Activated T-cell treated with anti-CD3 and anti-CD28 coated beads, Interleukin-2, amount 50 U/mL, for 72 hours (primary cell): Measurements from ENCODE around the gene ZNF384. TPM values are rescaled to one million over a fixed set of nuclear protein-coding genes. Genes with fewer than 3 reads are reported as not detected.

ENCODE experiments used
- ATAC-seq, 2 donors: fragments of 150-1000 bp; cut with Tn5 transposase; replicated peaks in 1 of 2; 2 replicates each; pipeline ENCODE4 v1.10.0; 2021; ENCODE audit warnings: moderate library complexity in 2 of 2, mild to moderate bottlenecking in 1 of 2
- DNase-seq, 2 donors: peaks; one replicate each; pipeline ENCODE4 v3.0.0; 2021 to 2022; ENCODE audit warnings: mixed read lengths in 1 of 2
- H3K27ac Mint-ChIP-seq: one replicate; pipeline ENCODE4 v1.8.0; 2022; ENCODE audit warnings: mild to moderate bottlenecking, moderate library complexity, mixed read lengths
- H3K27me3 Mint-ChIP-seq: one replicate; pipeline ENCODE4 v1.8.0; 2022; ENCODE audit warnings: low read depth, mixed read lengths
- H3K36me3 Mint-ChIP-seq, 2 donors: one replicate each; pipeline ENCODE4 v1.8.0; 2022; ENCODE audit warnings: mixed read lengths in 2 of 2, mild to moderate bottlenecking in 1 of 2; ENCODE audit not compliant: insufficient read depth in 2 of 2
- H3K4me1 Mint-ChIP-seq: one replicate; pipeline ENCODE4 v1.8.0; 2022; ENCODE audit warnings: low read depth, mixed read lengths
- H3K4me3 Mint-ChIP-seq, 2 donors: one replicate each; pipeline ENCODE4 v1.8.0; 2022; ENCODE audit warnings: mild to moderate bottlenecking in 2 of 2, mixed read lengths in 2 of 2, moderate library complexity in 2 of 2
- H3K9me3 Mint-ChIP-seq, 2 donors: one replicate each; pipeline ENCODE4 v1.8.0; 2022; ENCODE audit warnings: mixed read lengths in 2 of 2
- total RNA-seq, 2 donors: library from RNA; stranded (reverse); gene quantifications; one replicate each; pipeline ENCODE4 v1.2.3, GENCODE V29; 2022

The ZNF384 gene
- total RNA-seq, 2 donors from 2014 or later, result 78.1 to 82.2 TPM

DNA sequence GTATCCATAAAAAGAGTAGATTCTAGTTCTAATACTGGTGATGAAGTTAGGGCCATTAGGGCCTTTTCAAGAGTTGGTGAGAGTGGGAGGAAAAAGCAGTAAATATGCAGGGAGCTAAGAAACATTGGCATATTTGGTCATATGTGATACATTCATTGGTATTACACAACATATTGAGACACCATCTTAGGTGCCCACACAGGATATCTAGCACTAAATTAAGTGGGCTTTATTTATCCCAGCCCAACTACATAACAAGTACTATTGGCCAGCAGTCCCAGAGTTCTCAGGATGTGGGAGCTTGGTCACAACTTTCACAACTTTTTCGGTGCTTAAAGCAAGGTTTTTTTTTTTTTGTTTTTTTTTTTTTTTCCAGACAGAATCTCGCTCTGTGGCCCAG lies 24.3 kb downstream of the ZNF384 start:
- no peak for ATAC-seq

DNA sequence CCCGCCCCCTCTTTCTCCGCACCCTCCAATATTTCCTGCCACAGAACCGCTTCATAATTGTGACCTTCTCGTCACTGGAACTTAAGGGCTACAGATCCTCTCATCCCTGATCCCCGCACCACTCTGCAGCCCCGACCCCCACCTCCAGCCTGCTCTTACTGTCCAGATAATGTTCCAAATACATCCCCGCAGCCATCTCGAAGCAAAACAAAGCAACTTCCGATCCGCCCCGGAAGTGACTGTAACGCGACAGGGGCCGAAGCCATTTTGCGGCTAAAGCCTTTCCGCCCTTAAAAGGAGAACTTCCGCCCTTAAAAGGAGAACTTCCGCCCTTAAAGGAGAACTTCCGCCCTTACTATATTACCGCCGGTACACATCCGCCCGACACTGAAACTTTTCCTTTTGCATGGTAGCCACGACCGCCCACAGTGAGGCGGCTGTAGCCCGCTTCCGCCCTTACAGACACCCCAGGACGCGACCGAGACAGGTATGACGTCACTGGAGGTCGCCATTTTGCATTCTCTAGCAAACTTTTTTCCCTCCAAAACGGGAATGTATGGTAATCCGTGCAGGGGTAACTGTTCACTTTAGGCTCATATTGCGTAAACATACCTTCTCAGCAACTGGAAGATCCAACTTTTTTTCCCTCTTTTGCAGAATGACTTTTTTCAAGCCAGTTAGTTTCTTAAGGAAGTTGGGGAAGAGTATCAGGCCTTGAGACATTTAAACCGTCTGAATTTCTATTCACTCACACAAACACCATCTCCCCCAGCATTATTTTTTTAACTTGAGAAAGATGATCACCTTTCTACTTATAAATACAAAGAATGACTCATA lies 26.1 kb downstream of the ZNF384 start, which contains the start of gene ING4:
Gene ING4, minus strand, starts transcription at position 214 of the 837 bp plus-strand sequence. Its CDS starts 18 bp downstream, at position 196.
- Mint-ChIP-seq H3K36me3 (peaks cover 2 to 8% of the 10 kb centered on the region in 2 donors), H3K27ac (peak within 1 kb of the TSS; percentile 79), H3K9me3 (no peaks in the 10 kb centered on the region), H3K4me1 (peaks cover 36% of the 10 kb centered on the region), H3K4me3 (peak within 1 kb of the TSS; percentile 92 to 100), H3K27me3 (no peaks in the 10 kb centered on the region)
- ATAC-seq (peak; percentile 100), DNase-seq (peak; percentile 94 to 97)

More for the DNA sequence above, 24.3 kb downstream of the ZNF384 start:
- Mint-ChIP-seq H3K36me3 (peaks cover 4 to 15% of the 10 kb centered on the region in 2 donors), H3K4me1 (peaks cover 26% of the 10 kb centered on the region), H3K4me3 (no peak overlapping the region), H3K9me3 (no peaks in the 10 kb centered on the region), H3K27me3 (no peaks in the 10 kb centered on the region), H3K27ac (no peak overlapping the region)
- DNase-seq, result no peak

DNA sequence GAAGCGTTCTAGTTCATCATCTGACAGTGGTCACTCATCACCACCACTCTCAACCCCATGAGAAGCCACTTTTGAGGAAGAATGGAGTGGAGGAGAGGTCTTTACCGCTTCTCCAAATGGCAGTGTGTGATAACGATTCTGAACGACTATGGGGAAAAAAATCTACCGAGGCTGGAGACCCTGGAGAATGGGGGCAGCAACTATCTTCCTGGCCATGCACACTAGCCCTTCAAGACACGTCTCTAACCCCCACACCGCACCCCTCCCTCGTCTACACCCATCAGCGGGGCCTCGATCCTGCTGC lies 26.6 kb downstream of the ZNF384 start:
- Mint-ChIP-seq H3K27me3 (no peaks in the 10 kb centered on the region), H3K36me3 (peaks cover 0 to 4% of the 10 kb centered on the region in 2 donors), H3K4me1 (peaks cover 38% of the 10 kb centered on the region), H3K4me3 (peak overlapping the region; percentile 92 to 100), H3K9me3 (no peaks in the 10 kb centered on the region), H3K27ac (peak overlapping the region; percentile 79)
- peak; percentile 65 for ATAC-seq
- no peak for DNase-seq

DNA sequence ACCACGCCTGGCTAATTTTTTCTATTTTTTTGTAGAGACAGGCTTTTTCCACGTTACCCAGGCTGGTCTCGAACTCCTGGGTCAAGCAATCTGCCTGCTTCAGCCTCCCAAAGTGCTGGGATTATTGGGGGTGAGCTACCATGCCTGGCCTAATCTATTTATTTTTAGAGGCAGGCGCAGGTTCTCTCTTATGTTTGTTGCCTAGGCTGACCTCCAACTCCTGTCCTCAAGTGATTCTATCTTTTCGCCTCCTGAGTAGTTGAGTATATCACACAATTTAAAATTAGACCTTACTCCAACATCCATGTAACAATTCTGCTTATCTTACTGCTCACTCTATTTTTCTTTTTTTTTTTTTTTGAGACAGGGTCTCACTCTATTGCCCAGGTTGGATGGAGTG lies 35.2 kb downstream of the ZNF384 start:
- H3K9me3 Mint-ChIP-seq, result no peaks in the 10 kb centered on the region
- H3K27ac Mint-ChIP-seq, result peak overlapping the region; percentile 60
- H3K27me3 Mint-ChIP-seq, result no peaks in the 10 kb centered on the region
- no peak for ATAC-seq
- no peak for DNase-seq
- no peak overlapping the region for H3K4me3 Mint-ChIP-seq
- peaks cover 7 to 12% of the 10 kb centered on the region in 2 donors for H3K36me3 Mint-ChIP-seq
- peaks cover 10% of the 10 kb centered on the region for H3K4me1 Mint-ChIP-seq

DNA sequence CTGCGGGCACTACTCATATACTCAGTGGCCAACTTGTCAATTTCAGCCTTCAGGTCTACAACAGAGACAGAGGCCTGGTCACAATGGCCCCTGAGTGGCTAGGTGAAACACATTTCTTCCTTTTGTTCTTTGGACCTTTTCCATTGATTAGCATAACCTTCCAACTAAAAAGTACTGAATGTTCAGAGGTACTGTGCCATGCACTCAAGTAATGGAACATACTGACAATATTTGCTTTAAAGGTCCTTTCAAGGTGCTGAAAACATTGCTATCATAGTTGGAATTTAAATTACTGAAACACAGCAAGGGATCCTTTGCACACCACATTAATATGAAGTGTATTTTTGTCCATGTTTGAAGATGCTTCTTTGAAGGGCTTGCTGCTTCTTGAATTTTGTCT lies 35.8 kb downstream of the ZNF384 start:
- Mint-ChIP-seq H3K36me3 (peaks cover 7 to 8% of the 10 kb centered on the region in 2 donors), H3K9me3 (no peaks in the 10 kb centered on the region)

DNA sequence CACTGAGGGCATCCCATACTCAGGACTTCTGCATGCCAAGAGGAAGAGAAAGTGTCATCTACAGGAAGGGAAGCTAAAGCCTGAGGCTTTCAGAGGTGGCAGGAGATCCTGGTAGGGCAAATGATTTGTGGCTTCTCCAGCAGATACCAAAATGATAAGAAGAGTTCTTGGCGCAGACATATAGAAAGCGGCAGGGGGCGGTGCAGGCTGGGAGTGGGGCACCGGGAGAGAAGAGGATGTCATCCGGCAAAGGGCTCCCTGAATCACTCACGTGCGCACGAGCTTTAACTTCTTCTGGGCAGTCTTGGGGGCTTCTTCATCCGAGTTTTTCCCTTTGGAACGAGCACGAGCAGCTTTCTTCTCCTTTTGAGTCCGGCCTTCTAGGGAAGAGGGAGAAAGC lies 36.8 kb downstream of the ZNF384 start:
- ATAC-seq (no peak), DNase-seq (no peak)
- Mint-ChIP-seq H3K4me1 (no peaks in the 10 kb centered on the region), H3K4me3 (no peak overlapping the region), H3K27ac (no peak overlapping the region), H3K9me3 (no peaks in the 10 kb centered on the region), H3K36me3 (peaks cover 7 to 9% of the 10 kb centered on the region in 2 donors), H3K27me3 (no peaks in the 10 kb centered on the region)

More for the DNA sequence above, 35.8 kb downstream of the ZNF384 start:
- Mint-ChIP-seq H3K4me3 (no peak overlapping the region), H3K4me1 (peaks cover 3% of the 10 kb centered on the region), H3K27ac (no peak overlapping the region), H3K27me3 (no peaks in the 10 kb centered on the region)
- ATAC-seq (no peak), DNase-seq (no peak)

DNA sequence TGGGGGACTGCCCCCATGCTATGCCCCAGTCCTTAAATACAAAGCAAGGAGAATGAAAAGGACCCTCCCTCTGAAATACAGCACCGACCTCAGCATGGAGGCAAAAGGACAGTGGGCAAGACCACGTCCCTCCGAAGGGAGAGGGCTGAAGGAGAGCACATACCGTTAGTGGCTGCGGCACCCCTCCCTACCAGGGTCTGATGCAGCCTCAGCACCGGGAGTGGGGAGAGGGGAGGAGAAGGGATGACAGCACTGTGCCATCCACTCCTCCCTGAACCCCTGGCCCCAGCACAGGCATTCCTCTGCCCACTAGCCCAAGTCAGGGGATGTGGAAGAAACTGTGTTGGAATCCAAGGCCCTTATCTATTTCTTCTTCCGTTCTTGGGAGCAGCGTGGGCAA lies 38.3 kb downstream of the ZNF384 start:
- no peak for DNase-seq
- Mint-ChIP-seq H3K9me3 (no peaks in the 10 kb centered on the region), H3K36me3 (peaks cover 8 to 16% of the 10 kb centered on the region in 2 donors), H3K27me3 (no peaks in the 10 kb centered on the region), H3K4me1 (peaks cover 13% of the 10 kb centered on the region), H3K4me3 (no peak overlapping the region), H3K27ac (no peak overlapping the region)
- no peak for ATAC-seq

DNA sequence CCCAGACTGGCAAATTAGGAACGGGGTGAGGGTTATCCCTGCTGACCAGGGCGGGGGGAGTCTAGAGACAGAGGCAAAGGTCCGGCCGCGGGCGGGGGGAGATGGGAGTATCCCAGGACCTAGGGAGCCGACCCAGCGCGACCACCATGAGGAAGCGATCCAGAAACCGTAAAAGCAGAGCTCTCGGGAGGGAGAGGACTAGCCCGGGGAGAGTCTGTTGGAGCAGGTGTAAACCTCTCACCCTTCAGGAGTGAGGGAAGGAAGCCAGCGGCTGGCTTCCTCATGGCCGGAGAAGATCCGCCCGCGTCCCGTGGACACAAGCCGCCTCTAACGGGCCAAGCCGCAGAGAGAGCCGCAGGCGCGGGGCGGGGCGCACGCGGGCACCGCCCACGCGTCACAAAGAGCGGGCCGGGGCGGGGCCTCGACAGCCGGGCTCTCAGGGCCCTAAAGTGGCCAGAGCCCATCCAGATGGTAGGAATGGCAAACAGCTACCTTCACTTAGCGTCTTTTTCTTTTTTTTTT lies 42.0 kb downstream of the ZNF384 start, which contains the start of gene ACRBP:
Gene ACRBP, minus strand, starts transcription at position 350 of the 522 bp plus-strand sequence. Its CDS starts 66 bp downstream, at position 284.
- peak; percentile 54 to 69 for DNase-seq
- Mint-ChIP-seq H3K4me3 (peak within 1 kb of the TSS; percentile 77 to 81), H3K27ac (peak within 1 kb of the TSS; percentile 27), H3K36me3 (peaks cover 12 to 25% of the 10 kb centered on the region in 2 donors), H3K9me3 (peaks cover 4 to 9% of the 10 kb centered on the region in 2 donors), H3K4me1 (peaks cover 16% of the 10 kb centered on the region), H3K27me3 (peaks cover under 1% of the 10 kb centered on the region)
- peak; percentile 80 to 93 for ATAC-seq

DNA sequence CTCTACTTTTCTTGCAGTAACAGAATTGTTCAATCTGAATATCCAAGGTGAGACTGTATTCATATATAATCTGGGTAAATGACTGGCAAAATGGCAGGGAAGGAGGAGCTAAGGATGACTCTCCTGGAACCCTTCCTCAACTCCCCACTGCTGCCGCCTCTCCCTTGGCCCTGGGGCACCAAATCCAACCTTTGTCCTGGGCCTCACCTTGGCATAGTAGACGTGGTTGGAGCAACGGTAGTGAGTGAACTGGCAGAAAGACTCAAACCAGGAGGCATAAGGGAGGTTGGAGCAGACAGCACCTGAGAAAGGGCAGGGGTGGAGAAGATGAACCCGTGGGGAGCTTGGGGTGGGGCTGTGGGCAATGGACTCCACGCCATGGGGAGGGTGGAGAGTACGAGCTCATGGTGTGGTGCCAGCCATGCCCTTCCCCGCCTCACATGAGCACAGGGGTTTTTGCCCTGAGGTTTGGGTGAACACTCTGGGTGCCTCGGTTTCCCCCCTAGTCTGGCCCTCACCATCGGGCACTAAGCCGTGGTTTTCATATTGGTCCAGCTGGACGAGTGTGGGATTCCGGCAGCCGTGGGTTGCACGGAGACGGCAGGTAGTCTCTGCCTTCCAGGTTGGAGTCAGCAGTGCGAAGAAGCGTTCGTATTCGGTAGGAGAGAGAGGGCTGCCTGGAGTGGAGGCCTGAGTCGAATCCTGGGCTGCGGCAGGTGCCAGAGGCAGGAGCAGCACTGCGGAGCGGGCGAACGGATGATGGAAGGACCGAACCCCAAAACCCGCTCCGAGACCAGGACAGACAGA lies 42.7 kb downstream of the ZNF384 start:
- peak overlapping the region; percentile 77 to 81 for H3K4me3 Mint-ChIP-seq
- ATAC-seq (peak in 1 of 2 donors; percentile 13), DNase-seq (no peak)
- H3K27me3 Mint-ChIP-seq, result peaks cover 5% of the 10 kb centered on the region
- peaks cover 16% of the 10 kb centered on the region for H3K4me1 Mint-ChIP-seq
- peak overlapping the region; percentile 27 for H3K27ac Mint-ChIP-seq
- H3K36me3 Mint-ChIP-seq, result peaks cover 10 to 23% of the 10 kb centered on the region in 2 donors
- peaks cover 4 to 9% of the 10 kb centered on the region in 2 donors for H3K9me3 Mint-ChIP-seq

DNA sequence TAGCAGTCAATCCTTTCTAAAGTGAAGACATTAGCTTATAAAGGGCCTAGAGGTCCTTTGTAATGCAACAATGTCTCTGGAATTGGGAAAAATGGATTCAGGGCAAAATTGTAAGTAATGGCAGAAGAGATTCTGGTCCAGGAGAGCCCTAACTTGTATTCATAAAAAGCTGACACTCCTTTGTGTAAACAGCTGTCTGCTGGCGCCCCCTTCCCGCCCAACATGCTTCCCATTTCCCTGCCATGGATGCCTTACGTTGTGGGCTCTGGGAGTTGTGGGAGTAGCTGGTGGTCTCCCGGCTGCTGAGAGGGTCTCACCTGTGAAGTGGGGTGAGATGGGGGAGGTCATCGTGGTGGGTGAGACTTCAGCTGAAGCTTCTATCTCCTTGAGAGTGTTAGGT lies 44.3 kb downstream of the ZNF384 start:
- no peak for ATAC-seq
- H3K4me3 Mint-ChIP-seq, result no peak overlapping the region
- no peak for DNase-seq
- no peak overlapping the region for H3K27ac Mint-ChIP-seq
- H3K9me3 Mint-ChIP-seq, result peaks cover 4 to 9% of the 10 kb centered on the region in 2 donors
- peaks cover 16% of the 10 kb centered on the region for H3K4me1 Mint-ChIP-seq
- H3K27me3 Mint-ChIP-seq, result peaks cover 5% of the 10 kb centered on the region
- H3K36me3 Mint-ChIP-seq, result peaks cover 8 to 20% of the 10 kb centered on the region in 2 donors

DNA sequence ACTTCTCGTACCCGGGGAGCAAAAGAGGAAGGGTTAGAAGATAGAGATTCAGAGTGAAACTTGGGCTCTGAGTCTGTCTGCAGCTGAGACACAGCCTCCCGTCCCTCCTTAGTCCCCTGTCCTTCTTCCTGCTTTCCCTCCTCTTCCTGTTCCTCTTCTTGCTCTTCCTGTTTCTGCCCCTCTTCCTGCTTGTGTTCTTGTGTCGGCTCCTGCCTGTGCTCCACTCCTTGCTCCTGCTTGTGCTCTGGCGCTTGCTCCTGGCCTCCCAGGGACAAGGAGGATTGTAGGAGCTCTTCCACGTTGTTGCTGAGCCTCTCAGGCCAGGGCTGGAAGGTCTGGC lies 44.9 kb downstream of the ZNF384 start:
- DNase-seq (no peak), ATAC-seq (no peak)
- Mint-ChIP-seq H3K9me3 (peaks cover 4 to 9% of the 10 kb centered on the region in 2 donors), H3K4me3 (no peak overlapping the region), H3K27ac (no peak overlapping the region), H3K27me3 (peaks cover 5% of the 10 kb centered on the region), H3K36me3 (peaks cover 8 to 20% of the 10 kb centered on the region in 2 donors), H3K4me1 (peaks cover 16% of the 10 kb centered on the region)

DNA sequence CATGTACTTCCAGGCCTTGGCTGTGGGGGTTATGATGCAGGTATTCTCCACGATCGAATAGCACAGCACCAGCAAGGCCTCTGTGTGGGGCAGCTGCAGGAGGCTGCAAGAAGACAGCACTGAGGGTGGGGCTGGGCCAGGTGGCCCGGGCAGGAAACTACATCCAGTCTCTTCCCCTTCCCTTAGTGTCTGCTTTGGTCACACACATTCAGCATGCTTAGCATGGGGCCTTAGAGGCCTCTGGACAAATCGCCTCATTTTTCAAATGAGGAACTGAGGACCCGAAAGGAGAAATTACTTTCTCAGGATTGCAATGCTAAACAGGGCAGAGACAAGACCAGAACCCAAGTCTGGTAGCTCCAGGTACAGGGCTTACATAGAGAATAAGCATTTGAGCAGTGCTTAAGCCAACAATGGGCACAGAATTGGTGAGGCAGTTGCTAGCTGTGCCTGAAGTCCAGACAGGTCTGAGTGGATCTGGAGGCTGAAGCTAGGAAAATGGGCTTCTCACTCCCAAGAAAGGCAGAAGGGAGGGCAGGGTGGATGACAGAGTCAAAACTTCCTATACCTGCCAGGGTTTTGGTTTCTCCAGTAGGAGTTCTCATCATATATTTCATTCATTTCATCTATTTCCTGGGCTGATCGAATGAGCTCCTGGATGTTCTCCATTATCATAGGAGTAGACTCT lies 45.5 kb downstream of the ZNF384 start:
- Mint-ChIP-seq H3K4me1 (peaks cover 16% of the 10 kb centered on the region), H3K36me3 (peaks cover 8 to 20% of the 10 kb centered on the region in 2 donors), H3K27me3 (peaks cover 5% of the 10 kb centered on the region), H3K4me3 (no peak overlapping the region), H3K27ac (no peak overlapping the region), H3K9me3 (peaks cover 4 to 9% of the 10 kb centered on the region in 2 donors)
- no peak for ATAC-seq
- no peak for DNase-seq
